Testis (tissue), 3 donors: Measurements from ENCODE around the gene SLAMF9. TPM values are rescaled to one million over a fixed set of nuclear protein-coding genes. Genes with fewer than 3 reads are reported as not detected.

Experiments used
- DNase-seq: peaks from one replicate; pipeline ENCODE4 v3.0.0-alpha.2; 2019
- H3K27ac ChIP-seq, 2 donors: fragments of 200-600 bp; sonication (generic); one replicate each; pipeline ENCODE4 v1.5.1; 2019
- H3K27me3 ChIP-seq: fragments of 200-600 bp; sonication (generic); one replicate; pipeline ENCODE4 v1.5.1; 2019
- H3K36me3 ChIP-seq: fragments of 200-600 bp; sonication (generic); one replicate; pipeline ENCODE4 v1.5.1; 2017; ENCODE audit warnings: low read depth; ENCODE audit errors: missing control alignments
- H3K4me1 ChIP-seq: fragments of 200-600 bp; sonication (generic); one replicate; pipeline ENCODE4 v1.5.1; 2019
- H3K4me3 ChIP-seq, 2 donors: fragments of 200-600 bp; sonication (generic); one replicate each; pipeline ENCODE4 v1.5.1; 2017 to 2019
- H3K9me3 ChIP-seq: fragments of 200-600 bp; sonication (generic); one replicate; pipeline ENCODE4 v1.5.1; 2017
- CTCF ChIP-seq, 3 experiments: fragments of 450-650 bp in 2 of 3; fragments of 200-600 bp in 1 of 3; sonication (generic) in 1 of 3; IDR thresholded peaks; one replicate each; pipeline ENCODE4 v1.5.1; 2016 to 2019; ENCODE audit warnings: antibody characterized with exemption in 3 of 3, mild to moderate bottlenecking in 2 of 3, moderate library complexity in 1 of 3
- POLR2A ChIP-seq: fragments of 450-650 bp; IDR thresholded peaks from one replicate; pipeline ENCODE4 v1.6.1; 2017; ENCODE audit warnings: antibody characterized with exemption, mild to moderate bottlenecking, moderate library complexity
- WGBS, 2 donors: methylation state at CpG; one replicate each; pipeline ENCODE4 v1.1.5; 2018; 5-methylcytosine and 5-hydroxymethylcytosine counted together
- intact Hi-C: fragments of 100-400 bp; cut with DNase I; formaldehyde crosslinking; loops from one replicate; pipeline ENCODE4 v1.15.1; 2023; ENCODE audit warnings: low total_unique reads
- polyA plus RNA-seq: library from polyadenylated mRNA; stranded (reverse); fragments of 350-450 nt; fragmentation: Illumina TruSeq; extraction: RNeasy Lipid Tissue Mini Kit (QIAGEN cat#74804); gene quantifications from one replicate; pipeline ENCODE4 v1.2.3, GENCODE V29; 2014; ENCODE audit warnings: low read depth, low replicate concordance; ENCODE audit not compliant: insufficient read depth
- total RNA-seq, 2 donors: library from RNA; depleted of rRNA; stranded (reverse); fragments of >200 nt; gene quantifications; one replicate each; pipeline ENCODE4 v1.2.3, GENCODE V29; 2016

Gene SLAMF9
- total and polyA plus RNA-seq, 3 donors from 2014 or later: 0.74 to 2.0 TPM; not detected in 1

GRCh38 chr1:159944623-159945455 lies 9.2 kb downstream of the SLAMF9 start:
- no peak overlapping the region for H3K27ac ChIP-seq
- DNase-seq: no peak
- intact Hi-C loops: no loop called here

GRCh38 chr1:159943908-159944622 lies 10.0 kb downstream of the SLAMF9 start:
- Histone ChIP-seq H3K9me3 (no peaks in the 10 kb centered on the region), H3K27me3 (no peaks in the 10 kb centered on the region), H3K27ac (no peak overlapping the region), H3K36me3 (no peaks in the 10 kb centered on the region), H3K4me1 (peaks cover 12% of the 10 kb centered on the region), H3K4me3 (no peak overlapping the region)
- DNase-seq: no peak
- 77 to 84% methylated on average over 8 to 9 of the region's 9 CpGs for WGBS, 2 donors
- TF ChIP-seq CTCF (IDR thresholded peaks at IDR 0.05): no peak
- no peak for TF ChIP-seq POLR2A
- intact Hi-C loops: no loop called here

More at GRCh38 chr1:159944623-159945455, 9.2 kb downstream of the SLAMF9 start:
- Histone ChIP-seq H3K4me1 (peaks cover 12% of the 10 kb centered on the region), H3K36me3 (no peaks in the 10 kb centered on the region), H3K27me3 (no peaks in the 10 kb centered on the region), H3K9me3 (no peaks in the 10 kb centered on the region), H3K4me3 (peak overlapping the region; percentile 16 to 56)
- TF ChIP-seq POLR2A: no peak
- no peak for TF ChIP-seq CTCF (IDR thresholded peaks at IDR 0.05)
- 9 to 10% methylated on average over 10 to 11 of the region's 11 CpGs for WGBS, 2 donors

- H3K36me3 ChIP-seq: no peaks in the 10 kb centered on the region
- no peaks in the 10 kb centered on the region for H3K27me3 ChIP-seq
- H3K4me1 ChIP-seq: peaks cover 12% of the 10 kb centered on the region
- no peak overlapping the region for H3K27ac ChIP-seq
- no peaks in the 10 kb centered on the region for H3K9me3 ChIP-seq
- H3K4me3 ChIP-seq: no peak overlapping the region
- no peak for DNase-seq
- WGBS, 2 donors: 45 to 81% methylated on average over 2 to 5 of the region's 5 CpGs
- TF ChIP-seq CTCF (IDR thresholded peaks at IDR 0.05): no peak
- intact Hi-C loops: no loop called here
These were observed 10.8 kb downstream of the SLAMF9 start for GRCh38 chr1:159943278-159943640.

GRCh38 chr1:159942632-159943277 lies 11.3 kb downstream of the SLAMF9 start:
- no peak for DNase-seq
- intact Hi-C loops: no loop called here
- 88 to 95% methylated on average over 6 to 15 of the region's 15 CpGs for WGBS, 2 donors
- no peak overlapping the region for H3K27ac ChIP-seq
- no peak overlapping the region for H3K4me3 ChIP-seq
- H3K9me3 ChIP-seq: no peaks in the 10 kb centered on the region
- TF ChIP-seq POLR2A (no peak), CTCF (IDR thresholded peaks at IDR 0.05) (no peak)
- no peaks in the 10 kb centered on the region for H3K36me3 ChIP-seq
- peaks cover 12% of the 10 kb centered on the region for H3K4me1 ChIP-seq
- H3K27me3 ChIP-seq: no peaks in the 10 kb centered on the region
